Measurements from ENCODE around the gene GALNS. TPM values are rescaled to one million over a fixed set of nuclear protein-coding genes. Genes with fewer than 3 reads are reported as not detected.

The GALNS gene
- total RNA-seq, 1 donor from 2014 or later: 32.8 TPM

GRCh38 chr16:88854306-88855111 lies 2.2 kb downstream of the GALNS start:
- H3K36me3 ChIP-seq: peaks cover 8% of the 10 kb centered on the region
- ATAC-seq: no peak
- no peak overlapping the region for H3K27ac ChIP-seq
- H3K4me3 ChIP-seq: no peak overlapping the region
- no peaks in the 10 kb centered on the region for H3K9me3 ChIP-seq
- H3K27me3 ChIP-seq: no peaks in the 10 kb centered on the region
- intact Hi-C loops (cut with DNase I): no loop called here
- peaks cover 38% of the 10 kb centered on the region for H3K4me1 ChIP-seq
- TF ChIP-seq CTCF (IDR thresholded peaks at IDR 0.05): no peak
- no peak for DNase-seq

GRCh38 chr16:88853325-88853941 lies 3.3 kb downstream of the GALNS start:
- H3K27me3 ChIP-seq: no peaks in the 10 kb centered on the region
- intact Hi-C loops (cut with DNase I): no loop called here
- no peaks in the 10 kb centered on the region for H3K9me3 ChIP-seq
- DNase-seq (peak; percentile 72), ATAC-seq (peak; percentile 12)
- no peak for TF ChIP-seq CTCF (IDR thresholded peaks at IDR 0.05)
- H3K4me3 ChIP-seq: no peak overlapping the region
- H3K27ac ChIP-seq: no peak overlapping the region
- peaks cover 33% of the 10 kb centered on the region for H3K4me1 ChIP-seq
- H3K36me3 ChIP-seq: no peaks in the 10 kb centered on the region

GRCh38 chr16:88851616-88852015 lies 5.1 kb downstream of the GALNS start:
- intact Hi-C loops (cut with DNase I): no loop called here
- Histone ChIP-seq H3K4me1 (peaks cover 27% of the 10 kb centered on the region), H3K9me3 (no peaks in the 10 kb centered on the region), H3K36me3 (peaks cover 4% of the 10 kb centered on the region), H3K27me3 (no peaks in the 10 kb centered on the region), H3K4me3 (no peak overlapping the region), H3K27ac (no peak overlapping the region)
- no peak for ATAC-seq
- DNase-seq: no peak
- no peak for TF ChIP-seq CTCF (IDR thresholded peaks at IDR 0.05)

- intact Hi-C loops (cut with DNase I): no loop called here
- no peak for DNase-seq
- no peaks in the 10 kb centered on the region for H3K9me3 ChIP-seq
- H3K27ac ChIP-seq: no peak overlapping the region
- no peak overlapping the region for H3K4me3 ChIP-seq
- ATAC-seq: no peak
- H3K36me3 ChIP-seq: peaks cover 4% of the 10 kb centered on the region
- TF ChIP-seq CTCF (IDR thresholded peaks at IDR 0.05): no peak
- peaks cover 21% of the 10 kb centered on the region for H3K4me1 ChIP-seq
- H3K27me3 ChIP-seq: no peaks in the 10 kb centered on the region
Observed at GRCh38 chr16:88850531-88851199, 6.1 kb downstream of the GALNS start.

- Histone ChIP-seq H3K4me1 (peaks cover 3% of the 10 kb centered on the region), H3K27ac (no peak overlapping the region), H3K27me3 (no peaks in the 10 kb centered on the region), H3K4me3 (no peak overlapping the region), H3K9me3 (no peaks in the 10 kb centered on the region), H3K36me3 (peaks cover 4% of the 10 kb centered on the region)
- intact Hi-C loops (cut with DNase I): no loop called here
- ATAC-seq: no peak
- no peak for TF ChIP-seq CTCF (IDR thresholded peaks at IDR 0.05)
- DNase-seq: no peak
Observed at GRCh38 chr16:88848557-88848956, 8.2 kb downstream of the GALNS start.

Measured in upper lobe of right lung (tissue), 1 donor.